Mesendoderm (in vitro differentiated cells): ENCODE data around the gene MUCL3.
A peak's percentile ranks its signal among the peaks of the same experiment; 100 is the strongest.

Experiments
- DNase-seq: peaks from one replicate; pipeline ENCODE4 v3.0.0; 2013
- H2AK5ac ChIP-seq: 2 replicates; pipeline ENCODE4 v1.6.1; 2013; ENCODE audit warnings: low read length, inconsistent platforms
- H2BK120ac ChIP-seq: 2 replicates; pipeline ENCODE4 v1.6.1; 2013; ENCODE audit warnings: low read depth, mild to moderate bottlenecking, low read length, moderate library complexity, mixed read lengths
- H2BK15ac ChIP-seq: replicated peaks from 2 replicates; pipeline ENCODE4 v1.6.1; 2013; ENCODE audit warnings: low read depth, mild to moderate bottlenecking, moderate library complexity
- H2BK5ac ChIP-seq: 2 replicates; pipeline ENCODE4 v1.6.1; 2013; ENCODE audit warnings: low read length, inconsistent platforms
- H3K18ac ChIP-seq: 2 replicates; pipeline ENCODE4 v1.6.1; 2013; ENCODE audit warnings: mild to moderate bottlenecking, low read length, mixed read lengths
- H3K23ac ChIP-seq: one replicate; pipeline ENCODE4 v1.6.1; 2013; ENCODE audit warnings: low read length
- H3K27ac ChIP-seq: 2 replicates; pipeline ENCODE4 v1.5.1; 2013; ENCODE audit warnings: low read depth, mild to moderate bottlenecking, inconsistent platforms, low read length, moderate library complexity
- H3K27me3 ChIP-seq: 2 replicates; pipeline ENCODE4 v1.6.1; 2013; ENCODE audit warnings: low read length, control low read depth, mild to moderate bottlenecking, inconsistent platforms; ENCODE audit not compliant: insufficient read depth, poor library complexity
- H3K36me3 ChIP-seq: 2 replicates; pipeline ENCODE4 v1.6.1; 2013; ENCODE audit warnings: low read length, inconsistent platforms; ENCODE audit not compliant: control insufficient read depth, insufficient read depth
- H3K4ac ChIP-seq: one replicate; pipeline ENCODE4 v1.6.1; 2013; ENCODE audit warnings: low read depth, mild to moderate bottlenecking, low read length, moderate library complexity
- H3K4me1 ChIP-seq: 2 replicates; pipeline ENCODE4 v1.6.1; 2013; ENCODE audit warnings: low read depth, low read length, inconsistent platforms; ENCODE audit not compliant: control insufficient read depth
- H3K4me2 ChIP-seq: 2 replicates; pipeline ENCODE4 v1.6.1; 2013; ENCODE audit warnings: low read length
- H3K4me3 ChIP-seq: 2 replicates; pipeline ENCODE4 v1.5.1; 2013; ENCODE audit warnings: mild to moderate bottlenecking, low read length
- H3K56ac ChIP-seq: one replicate; pipeline ENCODE4 v1.6.1; 2013; ENCODE audit warnings: low read length
- H3K79me1 ChIP-seq: 2 replicates; pipeline ENCODE4 v1.6.1; 2013; ENCODE audit warnings: low read length, inconsistent platforms
- H3K79me2 ChIP-seq: 2 replicates; pipeline ENCODE4 v1.6.1; 2013; ENCODE audit warnings: mild to moderate bottlenecking, low read length; ENCODE audit not compliant: control insufficient read depth, insufficient read depth
- H3K9ac ChIP-seq: 2 replicates; pipeline ENCODE4 v1.6.1; 2013; ENCODE audit warnings: low read length, inconsistent platforms
- H4K5ac ChIP-seq: one replicate; pipeline ENCODE4 v1.6.1; 2013; ENCODE audit warnings: low read length
- H4K8ac ChIP-seq: one replicate; pipeline ENCODE4 v1.6.1; 2013; ENCODE audit warnings: low read depth, mild to moderate bottlenecking, control low read depth, low read length, moderate library complexity
- WGBS: extraction: QIAGEN DNeasy Blood & Tissue Kit; methylation state at CpG from one replicate; pipeline ENCODE4 v1.1.7; 2013; ENCODE audit warnings: low lambda C conversion rate, missing lambda C conversion rate; ENCODE audit not compliant: insufficient coverage; ENCODE audit errors: extremely low coverage; 5-methylcytosine and 5-hydroxymethylcytosine counted together

The MUCL3 gene

DNA sequence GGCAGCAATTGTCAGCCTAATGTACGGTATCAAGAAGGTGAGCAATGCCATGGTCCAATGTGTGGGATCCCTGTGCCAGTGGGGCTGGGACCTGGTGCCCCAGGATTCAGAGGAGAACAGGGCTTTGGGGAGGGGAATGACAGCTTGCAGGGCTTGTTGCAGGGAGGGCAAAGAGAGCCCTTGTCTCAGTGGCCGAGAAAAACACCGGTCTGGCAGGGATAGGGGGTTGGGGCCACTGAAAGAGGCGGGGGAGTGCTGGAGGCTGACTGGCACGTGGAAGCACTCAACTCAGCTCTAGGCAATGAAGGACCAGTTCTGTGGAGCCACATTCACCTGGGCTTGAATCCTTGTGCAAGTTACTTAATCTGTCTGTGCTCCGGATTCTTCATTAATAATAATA is 3.5 kb upstream of the MUCL3 start:
- Histone ChIP-seq H2BK120ac (no peak overlapping the region), H4K8ac (no peak overlapping the region), H3K4me1 (peaks cover 5% of the 10 kb centered on the region), H2AK5ac (no peak overlapping the region), H3K23ac (no peak overlapping the region), H3K79me2 (no peaks in the 10 kb centered on the region), H3K4me2 (no peak overlapping the region), H4K5ac (no peak overlapping the region), H3K27ac (no peak overlapping the region), H3K36me3 (no peaks in the 10 kb centered on the region), H3K79me1 (no peaks in the 10 kb centered on the region), H2BK15ac (no peak overlapping the region), H3K9ac (no peak overlapping the region), H3K4me3 (no peak overlapping the region), H3K56ac (no peak overlapping the region), H2BK5ac (no peak overlapping the region), H3K4ac (no peak overlapping the region), H3K27me3 (no peaks in the 10 kb centered on the region), H3K18ac (no peak overlapping the region)
- WGBS, result no CpG with 5 or more reads among the region's 6 CpGs
- no peak for DNase-seq

DNA sequence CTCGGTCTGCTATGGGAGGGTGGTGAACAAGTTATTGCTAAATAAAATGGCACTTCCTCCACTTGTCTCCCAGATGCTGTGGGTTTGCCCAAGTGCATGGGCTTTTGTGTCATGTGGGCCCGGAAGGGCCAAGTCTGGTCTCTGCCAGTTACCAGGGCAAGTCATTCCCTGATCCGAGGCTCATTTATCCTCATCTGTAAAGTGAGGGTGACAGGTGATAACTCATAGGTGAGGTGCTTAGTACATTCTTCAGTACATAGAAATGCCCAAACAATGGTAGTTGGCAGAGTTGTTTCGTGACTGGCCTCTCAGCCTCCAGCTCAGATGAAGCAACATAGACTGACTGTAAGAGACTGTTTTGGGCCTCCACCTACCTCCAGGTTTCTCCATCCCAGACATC is 2.0 kb upstream of the MUCL3 start:
- Histone ChIP-seq H3K27me3 (no peaks in the 10 kb centered on the region), H3K79me2 (no peaks in the 10 kb centered on the region), H3K56ac (no peak overlapping the region), H3K4me3 (no peak overlapping the region), H3K4ac (no peak overlapping the region), H3K79me1 (no peaks in the 10 kb centered on the region), H3K4me1 (peaks cover 9% of the 10 kb centered on the region), H4K8ac (no peak overlapping the region), H2AK5ac (no peak overlapping the region), H2BK15ac (no peak overlapping the region), H3K27ac (no peak overlapping the region), H2BK5ac (no peak overlapping the region), H3K9ac (no peak overlapping the region), H3K18ac (no peak overlapping the region), H4K5ac (no peak overlapping the region), H3K36me3 (no peaks in the 10 kb centered on the region), H3K23ac (no peak overlapping the region), H2BK120ac (no peak overlapping the region), H3K4me2 (no peak overlapping the region)
- WGBS, result no CpG with 5 or more reads among the region's 4 CpGs
- DNase-seq, result no peak

- H3K4me3 ChIP-seq, result no peak overlapping the region
- H2BK120ac ChIP-seq, result no peak overlapping the region
- no peak overlapping the region for H3K23ac ChIP-seq
- H2AK5ac ChIP-seq, result no peak overlapping the region
- no peak overlapping the region for H3K9ac ChIP-seq
- no peak overlapping the region for H3K4ac ChIP-seq
- H2BK15ac ChIP-seq, result no peak overlapping the region
- H3K79me2 ChIP-seq, result no peaks in the 10 kb centered on the region
- DNase-seq, result no peak
- no peak overlapping the region for H3K4me2 ChIP-seq
- H3K36me3 ChIP-seq, result no peaks in the 10 kb centered on the region
- no peak overlapping the region for H4K5ac ChIP-seq
- no peak overlapping the region for H3K18ac ChIP-seq
- H3K4me1 ChIP-seq, result peaks cover 9% of the 10 kb centered on the region
- H3K79me1 ChIP-seq, result no peaks in the 10 kb centered on the region
- no peak overlapping the region for H3K27ac ChIP-seq
- peak overlapping the region; percentile 7 for H3K56ac ChIP-seq
- no peaks in the 10 kb centered on the region for H3K27me3 ChIP-seq
- no CpG with 5 or more reads among the region's 3 CpGs for WGBS
- no peak overlapping the region for H2BK5ac ChIP-seq
- no peak overlapping the region for H4K8ac ChIP-seq
These were observed 1.3 kb upstream of the MUCL3 start for GRCh38 chr6:30939473-30939872.

DNA sequence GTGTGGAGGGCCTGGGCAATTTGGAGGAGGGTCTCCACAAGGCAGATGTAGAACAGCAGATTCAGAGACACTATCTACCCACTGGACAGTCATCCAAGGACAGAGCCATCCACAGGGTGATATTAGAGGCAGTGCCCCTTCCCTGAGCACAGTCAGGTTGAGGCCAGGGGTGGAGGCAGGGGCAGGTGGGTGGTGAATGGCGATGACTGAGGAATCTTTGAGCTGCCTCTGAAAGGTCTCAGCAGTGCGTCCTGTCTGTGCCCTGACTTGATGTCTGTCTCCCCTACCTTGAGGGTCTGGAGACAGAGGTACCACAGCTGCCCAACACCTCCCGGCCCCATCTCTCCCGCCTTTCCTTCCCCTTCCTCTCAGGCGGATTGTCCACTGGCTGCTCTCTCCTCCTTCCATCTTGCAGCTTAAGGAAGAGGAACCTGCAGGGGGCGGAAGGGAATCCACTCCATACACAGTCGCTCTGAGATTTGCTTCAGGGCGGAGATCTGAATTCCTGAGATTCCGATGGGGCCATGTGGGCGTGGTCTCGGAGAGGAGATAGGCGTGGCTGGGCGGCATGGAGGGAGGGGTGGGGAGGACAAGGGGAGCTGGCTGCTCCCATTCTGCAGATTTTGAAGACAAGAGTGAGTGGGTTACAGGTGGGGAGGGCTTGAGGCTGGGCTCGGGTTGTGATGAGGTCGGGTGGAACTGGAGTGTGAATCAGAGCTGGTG is 1.7 kb downstream of the MUCL3 start:
- Histone ChIP-seq H3K36me3 (no peaks in the 10 kb centered on the region), H3K56ac (peak overlapping the region; percentile 79), H3K79me2 (no peaks in the 10 kb centered on the region), H4K8ac (no peak overlapping the region), H3K23ac (peak overlapping the region; percentile 92), H2AK5ac (peak overlapping the region; percentile 95), H3K4me3 (no peak overlapping the region), H3K4me2 (no peak overlapping the region), H3K27me3 (no peaks in the 10 kb centered on the region), H3K4ac (no peak overlapping the region), H3K4me1 (peaks cover 7% of the 10 kb centered on the region), H3K9ac (peak overlapping the region; percentile 50), H3K27ac (no peak overlapping the region), H4K5ac (no peak overlapping the region), H2BK5ac (peak overlapping the region; percentile 89), H3K18ac (no peak overlapping the region), H2BK120ac (no peak overlapping the region), H3K79me1 (no peaks in the 10 kb centered on the region), H2BK15ac (no peak overlapping the region)
- no CpG with 5 or more reads among the region's 15 CpGs for WGBS
- DNase-seq, result peak; percentile 98

DNA sequence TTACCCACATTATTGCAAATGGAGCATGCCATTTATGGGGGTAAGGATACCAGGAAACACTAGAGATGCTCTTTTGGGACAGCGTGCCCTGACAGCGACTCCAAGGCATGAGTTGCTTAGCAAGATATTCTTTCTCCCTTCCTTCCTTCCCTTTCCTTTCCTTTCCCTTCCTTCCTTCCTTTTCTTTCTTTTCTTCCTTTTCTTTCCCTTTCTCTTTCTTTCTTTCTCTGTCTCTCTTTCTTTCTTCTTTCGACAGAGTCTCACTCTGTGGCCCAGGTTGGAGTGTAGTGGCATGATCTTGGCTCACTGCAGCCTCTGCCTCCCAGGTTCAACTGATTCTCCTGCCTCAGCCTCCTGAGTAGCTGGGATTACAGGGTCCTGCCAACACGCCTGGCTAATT is 3.3 kb downstream of the MUCL3 start:
- no peak overlapping the region for H3K9ac ChIP-seq
- H3K23ac ChIP-seq, result no peak overlapping the region
- H3K4ac ChIP-seq, result no peak overlapping the region
- H3K79me1 ChIP-seq, result no peaks in the 10 kb centered on the region
- H3K27me3 ChIP-seq, result no peaks in the 10 kb centered on the region
- no peak overlapping the region for H3K56ac ChIP-seq
- H3K4me3 ChIP-seq, result no peak overlapping the region
- no peak overlapping the region for H2BK5ac ChIP-seq
- no peak overlapping the region for H4K5ac ChIP-seq
- H3K36me3 ChIP-seq, result no peaks in the 10 kb centered on the region
- no peak overlapping the region for H2AK5ac ChIP-seq
- no peak overlapping the region for H3K27ac ChIP-seq
- DNase-seq, result no peak
- WGBS, result no CpG with 5 or more reads among the region's 4 CpGs
- H3K4me1 ChIP-seq, result peaks cover 7% of the 10 kb centered on the region
- no peak overlapping the region for H3K18ac ChIP-seq
- no peak overlapping the region for H3K4me2 ChIP-seq
- no peak overlapping the region for H2BK15ac ChIP-seq
- H4K8ac ChIP-seq, result no peak overlapping the region
- H2BK120ac ChIP-seq, result no peak overlapping the region
- H3K79me2 ChIP-seq, result no peaks in the 10 kb centered on the region

GRCh38 chr6:30945281-30945680 is 4.5 kb downstream of the MUCL3 start:
- Histone ChIP-seq H3K4me2 (no peak overlapping the region), H3K79me2 (no peaks in the 10 kb centered on the region), H3K18ac (no peak overlapping the region), H3K4me3 (no peak overlapping the region), H4K5ac (no peak overlapping the region), H2BK15ac (no peak overlapping the region), H3K4ac (no peak overlapping the region), H3K4me1 (peaks cover 7% of the 10 kb centered on the region), H2BK5ac (no peak overlapping the region), H2BK120ac (no peak overlapping the region), H3K27ac (no peak overlapping the region), H3K27me3 (no peaks in the 10 kb centered on the region), H3K23ac (no peak overlapping the region), H2AK5ac (no peak overlapping the region), H3K79me1 (no peaks in the 10 kb centered on the region), H3K56ac (no peak overlapping the region), H4K8ac (no peak overlapping the region), H3K36me3 (no peaks in the 10 kb centered on the region), H3K9ac (no peak overlapping the region)
- DNase-seq, result no peak
- WGBS, result no CpG with 5 or more reads among the region's 5 CpGs
